Activated CD4-positive, alpha-beta memory T cell treated with anti-CD3 and anti-CD28 coated beads, Interleukin-2, amount 10 ng/mL, durations not matched to agents 7 days and 5 days (primary cell): Measurements from ENCODE around the gene ANKRD50. TPM values are rescaled to one million over a fixed set of nuclear protein-coding genes. Genes with fewer than 3 reads are reported as not detected.

Experiments used
- CTCF ChIA-PET: fragments of 350-600 bp; sonication (Branson Sonifier 250); formaldehyde crosslinking; loops from one replicate; lab custom pipeline; 2021; ENCODE audit warnings: antibody characterized with exemption, inconsistent platforms; lab: Charles Lee
- POLR2A ChIA-PET: fragments of 350-600 bp; sonication (Branson Sonifier 250); formaldehyde crosslinking; loops from one replicate; lab custom pipeline; 2021; ENCODE audit warnings: antibody characterized with exemption; lab: Charles Lee
- DNase-seq: peaks from one replicate; pipeline ENCODE4 v3.0.0-alpha.2; 2020
- H3K27ac Mint-ChIP-seq: one replicate; pipeline ENCODE4 v1.8.0; 2021; ENCODE audit warnings: mild to moderate bottlenecking, mixed read lengths
- H3K27me3 Mint-ChIP-seq: one replicate; pipeline ENCODE4 v1.8.0; 2021; ENCODE audit warnings: mixed read lengths
- H3K36me3 Mint-ChIP-seq: one replicate; pipeline ENCODE4 v1.8.0; 2021; ENCODE audit warnings: low read depth, mixed read lengths
- H3K4me1 Mint-ChIP-seq: one replicate; pipeline ENCODE4 v1.8.0; 2021; ENCODE audit warnings: mixed read lengths
- H3K4me3 Mint-ChIP-seq: one replicate; pipeline ENCODE4 v1.8.0; 2021; ENCODE audit warnings: mild to moderate bottlenecking, mixed read lengths
- H3K9me3 Mint-ChIP-seq: one replicate; pipeline ENCODE4 v1.8.0; 2021; ENCODE audit warnings: mixed read lengths
- total RNA-seq, 2 experiments: library from RNA; stranded (reverse); gene quantifications; one replicate each; pipeline ENCODE4 v1.2.3, GENCODE V29; 2021

The ANKRD50 gene
- under 1 TPM; 0.18 to 0.25 TPM for total RNA-seq

DNA sequence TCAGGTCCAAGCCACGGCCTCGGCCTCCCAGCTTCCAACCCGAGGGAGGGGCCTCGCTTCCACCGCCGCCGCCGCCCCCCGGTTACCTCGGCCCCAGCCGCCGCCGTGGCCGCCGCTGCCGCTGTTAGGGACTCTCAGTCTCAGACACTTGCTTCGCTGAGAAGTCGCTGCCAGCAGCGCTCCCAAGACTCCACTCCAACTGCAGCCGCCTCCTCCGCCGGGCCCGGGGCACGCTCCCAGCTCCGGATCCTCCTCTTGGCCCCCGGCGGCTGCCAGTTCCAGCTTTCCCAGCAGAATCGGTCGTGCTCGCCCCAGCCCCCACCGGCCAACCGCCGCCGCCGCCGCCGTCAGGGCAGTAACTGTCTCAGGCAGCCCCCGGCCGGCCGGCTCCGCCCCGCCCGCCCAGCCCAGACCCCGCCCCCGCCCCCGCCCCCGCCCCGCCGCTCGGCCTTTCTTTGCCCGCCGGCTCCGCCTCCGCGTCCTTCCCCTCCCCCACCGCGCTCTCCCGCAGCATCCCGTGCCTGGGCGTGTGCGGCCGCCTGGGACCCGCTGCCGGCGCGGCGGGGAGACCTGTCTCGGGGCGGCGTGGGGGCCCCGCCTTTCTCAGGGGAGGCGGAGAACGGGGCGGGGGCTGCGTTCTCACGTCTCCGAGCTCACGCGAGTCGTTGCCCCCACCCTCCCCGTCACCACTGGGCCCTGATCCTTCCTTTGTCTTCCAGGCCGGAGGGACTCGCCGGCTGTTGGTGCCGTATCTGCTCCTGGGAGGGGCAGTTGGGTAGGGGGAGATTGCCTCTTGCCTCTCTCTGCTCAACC lies at the start of gene ANKRD50:
Gene ANKRD50, minus strand, starts transcription at position 361 of the 813 bp plus-strand sequence. CDS start 2,221 bp downstream, outside the sequence.
- peaks cover 6% of the 10 kb centered on the region for H3K4me1 Mint-ChIP-seq
- peak; percentile 57 for DNase-seq
- CTCF ChIA-PET = no interaction called here
- H3K36me3 Mint-ChIP-seq = peaks cover 2% of the 10 kb centered on the region
- POLR2A ChIA-PET = no interaction called here
- no peaks in the 10 kb centered on the region for H3K9me3 Mint-ChIP-seq
- no peak within 1 kb of the TSS for H3K27ac Mint-ChIP-seq
- H3K27me3 Mint-ChIP-seq = peaks cover 17% of the 10 kb centered on the region
- H3K4me3 Mint-ChIP-seq = peak within 1 kb of the TSS; percentile 79

DNA sequence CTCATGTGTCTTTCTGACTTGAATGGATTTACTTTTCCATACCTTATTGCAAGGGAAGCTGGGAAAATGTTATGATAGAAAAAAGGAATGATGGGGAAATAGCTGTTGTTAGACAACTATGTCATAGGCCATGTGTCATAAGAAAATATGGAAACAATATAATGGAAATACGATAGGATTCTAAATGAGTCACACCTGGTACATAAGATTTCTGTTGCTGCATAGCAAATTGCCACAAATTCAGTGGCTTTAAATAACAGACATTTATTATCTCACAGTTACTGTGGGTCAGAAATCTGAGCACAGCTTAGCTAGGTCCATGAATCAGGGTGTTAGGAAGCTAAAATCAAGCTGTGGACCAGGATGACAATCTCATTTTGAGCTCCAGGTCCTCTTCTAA lies 44.6 kb upstream of the ANKRD50 start:
- ChIA-PET CTCF (no interaction called here), POLR2A (no interaction called here)
- Mint-ChIP-seq H3K36me3 (no peaks in the 10 kb centered on the region), H3K27ac (no peak overlapping the region), H3K4me3 (no peak overlapping the region), H3K9me3 (no peaks in the 10 kb centered on the region), H3K27me3 (no peaks in the 10 kb centered on the region), H3K4me1 (no peaks in the 10 kb centered on the region)
- no peak for DNase-seq

DNA sequence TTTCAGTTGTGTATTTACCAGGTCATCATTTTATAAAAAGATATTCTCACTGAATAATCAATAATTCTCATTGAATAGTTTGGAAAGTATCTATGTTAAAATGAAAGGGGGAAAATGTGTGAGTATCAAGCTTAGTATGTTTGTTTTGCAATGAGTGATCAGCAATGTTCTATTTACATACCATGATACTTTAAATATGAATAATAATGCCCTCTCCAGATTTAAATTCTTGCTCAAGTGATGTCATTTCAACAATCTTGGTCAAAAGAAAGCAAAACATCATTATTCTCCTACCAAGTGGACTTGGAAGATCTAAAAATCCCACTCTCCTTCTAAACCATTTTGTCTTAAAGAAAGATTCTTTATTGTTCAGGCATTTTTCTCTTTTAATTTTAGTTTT lies 42.1 kb upstream of the ANKRD50 start:
- no peak for DNase-seq
- no peak overlapping the region for H3K27ac Mint-ChIP-seq
- H3K27me3 Mint-ChIP-seq = no peaks in the 10 kb centered on the region
- H3K4me1 Mint-ChIP-seq = no peaks in the 10 kb centered on the region
- POLR2A ChIA-PET = no interaction called here
- CTCF ChIA-PET = no interaction called here
- H3K9me3 Mint-ChIP-seq = no peaks in the 10 kb centered on the region
- no peak overlapping the region for H3K4me3 Mint-ChIP-seq
- H3K36me3 Mint-ChIP-seq = no peaks in the 10 kb centered on the region

- POLR2A ChIA-PET = no interaction called here
- Mint-ChIP-seq H3K36me3 (no peaks in the 10 kb centered on the region), H3K4me3 (no peak overlapping the region), H3K27me3 (no peaks in the 10 kb centered on the region), H3K4me1 (no peaks in the 10 kb centered on the region), H3K9me3 (no peaks in the 10 kb centered on the region), H3K27ac (no peak overlapping the region)
- CTCF ChIA-PET = no interaction called here
- DNase-seq = no peak
These were observed 41.5 kb upstream of the ANKRD50 start for GRCh38 chr4:124753941-124754581.

GRCh38 chr4:124749421-124749820 lies 36.9 kb upstream of the ANKRD50 start:
- CTCF ChIA-PET = no interaction called here
- POLR2A ChIA-PET = no interaction called here
- Mint-ChIP-seq H3K36me3 (no peaks in the 10 kb centered on the region), H3K9me3 (no peaks in the 10 kb centered on the region), H3K4me3 (no peak overlapping the region), H3K27ac (no peak overlapping the region), H3K27me3 (no peaks in the 10 kb centered on the region), H3K4me1 (no peaks in the 10 kb centered on the region)
- DNase-seq = no peak

DNA sequence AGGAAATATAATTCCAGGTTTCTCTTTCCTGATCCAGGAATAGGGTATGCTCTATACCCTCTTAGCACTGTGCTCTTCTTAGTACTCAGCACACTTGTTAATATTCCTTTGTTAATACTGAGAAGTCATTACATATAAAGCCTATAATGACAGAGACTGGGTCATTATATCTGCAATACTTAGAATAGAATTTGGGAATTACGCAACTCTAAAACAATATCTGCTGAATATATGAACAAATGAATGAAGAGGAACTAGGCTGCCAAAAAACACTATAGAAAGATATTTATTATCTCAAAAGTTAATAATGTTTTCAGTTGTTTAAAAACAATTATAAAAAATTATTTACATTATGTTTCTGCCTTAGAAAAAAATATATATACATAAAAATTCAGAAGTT lies 36.4 kb upstream of the ANKRD50 start:
- Mint-ChIP-seq H3K27ac (no peak overlapping the region), H3K4me3 (no peak overlapping the region)

GRCh38 chr4:124745985-124746801 lies 33.7 kb upstream of the ANKRD50 start:
- Mint-ChIP-seq H3K4me1 (no peaks in the 10 kb centered on the region), H3K27me3 (no peaks in the 10 kb centered on the region), H3K4me3 (no peak overlapping the region), H3K27ac (no peak overlapping the region), H3K9me3 (no peaks in the 10 kb centered on the region), H3K36me3 (no peaks in the 10 kb centered on the region)
- POLR2A ChIA-PET = no interaction called here
- DNase-seq = no peak
- CTCF ChIA-PET = no interaction called here

More for the DNA sequence above, 36.4 kb upstream of the ANKRD50 start:
- no peaks in the 10 kb centered on the region for H3K27me3 Mint-ChIP-seq
- H3K4me1 Mint-ChIP-seq = no peaks in the 10 kb centered on the region
- H3K36me3 Mint-ChIP-seq = no peaks in the 10 kb centered on the region
- ChIA-PET POLR2A (no interaction called here), CTCF (no interaction called here)
- DNase-seq = no peak
- no peaks in the 10 kb centered on the region for H3K9me3 Mint-ChIP-seq

DNA sequence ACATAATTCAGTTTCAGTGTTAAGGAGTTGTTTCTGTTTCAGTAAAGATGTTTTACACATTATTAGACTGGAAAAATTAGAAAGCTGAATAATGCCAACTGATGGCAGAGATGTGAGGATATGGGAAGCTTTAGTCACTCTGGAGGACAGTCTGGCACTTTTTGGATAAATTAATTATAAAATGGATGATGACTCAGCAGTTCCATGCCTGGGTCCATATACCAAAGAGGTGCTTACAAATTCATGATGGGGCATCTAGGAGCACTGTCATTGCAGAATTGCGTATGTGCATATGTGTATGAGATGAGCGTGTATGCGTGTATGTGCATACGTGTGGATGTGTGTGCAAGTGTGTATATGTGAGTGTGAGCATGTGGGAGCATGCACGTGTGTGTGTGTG lies 31.2 kb upstream of the ANKRD50 start:
- Mint-ChIP-seq H3K4me3 (no peak overlapping the region), H3K27me3 (no peaks in the 10 kb centered on the region), H3K9me3 (no peaks in the 10 kb centered on the region), H3K4me1 (no peaks in the 10 kb centered on the region), H3K27ac (no peak overlapping the region), H3K36me3 (no peaks in the 10 kb centered on the region)
- DNase-seq = no peak
- ChIA-PET CTCF (no interaction called here), POLR2A (no interaction called here)

DNA sequence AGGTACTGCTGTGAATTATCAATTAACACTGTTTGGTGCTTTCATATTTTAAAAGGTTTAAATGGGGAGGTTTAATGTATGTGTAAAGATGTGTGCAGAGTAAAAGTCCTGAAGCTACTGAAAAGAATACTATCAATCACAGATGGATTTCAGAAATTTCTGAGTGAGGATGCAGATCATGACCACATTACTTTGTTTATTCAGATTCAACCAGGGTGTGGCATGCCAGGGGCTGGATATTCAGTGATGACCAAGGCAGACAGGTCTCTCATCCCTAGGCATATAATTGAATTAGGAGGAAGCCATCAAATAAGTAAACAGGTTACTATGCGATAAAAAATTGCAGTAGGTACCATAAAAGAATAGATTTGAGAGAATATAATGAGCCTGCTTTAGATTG lies 28.0 kb upstream of the ANKRD50 start:
- ChIA-PET CTCF (no interaction called here), POLR2A (no interaction called here)
- H3K4me1 Mint-ChIP-seq = no peaks in the 10 kb centered on the region
- H3K9me3 Mint-ChIP-seq = no peaks in the 10 kb centered on the region
- DNase-seq = no peak
- H3K36me3 Mint-ChIP-seq = no peaks in the 10 kb centered on the region
- no peak overlapping the region for H3K4me3 Mint-ChIP-seq
- H3K27ac Mint-ChIP-seq = no peak overlapping the region
- no peaks in the 10 kb centered on the region for H3K27me3 Mint-ChIP-seq

DNA sequence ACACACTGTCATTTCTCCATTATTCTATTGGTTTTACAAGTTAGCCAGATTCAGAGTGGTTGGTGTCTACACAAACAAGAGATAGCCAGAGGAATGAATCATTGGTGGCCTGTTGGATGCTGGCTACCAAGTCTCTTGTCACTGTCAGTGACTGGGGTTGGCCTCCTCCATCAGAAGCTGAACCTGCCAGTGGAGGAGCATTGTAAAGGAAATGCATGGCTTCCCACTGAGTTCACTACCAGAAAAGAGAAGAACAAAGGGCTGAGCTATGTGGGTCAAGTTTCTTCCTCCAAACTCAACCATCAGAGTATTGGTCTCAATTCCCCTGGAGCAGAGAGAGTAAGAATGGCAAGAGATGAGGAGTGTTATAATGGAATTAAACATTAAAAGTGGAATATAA lies 26.5 kb upstream of the ANKRD50 start:
- H3K9me3 Mint-ChIP-seq = no peaks in the 10 kb centered on the region
- ChIA-PET POLR2A (no interaction called here), CTCF (no interaction called here)
- H3K4me3 Mint-ChIP-seq = no peak overlapping the region
- no peaks in the 10 kb centered on the region for H3K36me3 Mint-ChIP-seq
- H3K27ac Mint-ChIP-seq = no peak overlapping the region
- no peak for DNase-seq
- H3K4me1 Mint-ChIP-seq = no peaks in the 10 kb centered on the region
- no peaks in the 10 kb centered on the region for H3K27me3 Mint-ChIP-seq

- CTCF ChIA-PET = no interaction called here
- H3K36me3 Mint-ChIP-seq = no peaks in the 10 kb centered on the region
- no peak for DNase-seq
- H3K27ac Mint-ChIP-seq = no peak overlapping the region
- no peak overlapping the region for H3K4me3 Mint-ChIP-seq
- H3K27me3 Mint-ChIP-seq = no peaks in the 10 kb centered on the region
- no peaks in the 10 kb centered on the region for H3K4me1 Mint-ChIP-seq
- POLR2A ChIA-PET = no interaction called here
- no peaks in the 10 kb centered on the region for H3K9me3 Mint-ChIP-seq
These were observed 25.1 kb upstream of the ANKRD50 start for GRCh38 chr4:124737619-124738018.

DNA sequence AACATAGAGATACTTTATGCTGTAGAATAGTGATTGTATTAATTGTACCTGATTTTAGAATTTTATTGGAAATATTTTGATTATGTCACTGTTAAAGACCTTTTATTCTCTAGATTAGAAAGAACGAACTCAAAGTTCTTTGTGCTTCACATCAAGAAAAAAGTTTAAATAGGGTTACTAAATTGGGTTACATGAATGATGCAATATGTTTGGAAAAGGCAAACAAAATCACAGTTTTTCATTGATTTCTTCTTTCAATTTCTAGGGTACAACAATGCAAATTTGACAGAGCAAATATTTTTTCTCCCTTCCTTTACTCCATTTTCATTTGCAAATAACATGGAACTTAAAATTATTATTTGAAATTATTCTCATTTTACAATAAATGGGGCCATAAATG lies 24.0 kb upstream of the ANKRD50 start:
- no peak overlapping the region for H3K4me3 Mint-ChIP-seq
- no peaks in the 10 kb centered on the region for H3K9me3 Mint-ChIP-seq
- POLR2A ChIA-PET = no interaction called here
- H3K4me1 Mint-ChIP-seq = no peaks in the 10 kb centered on the region
- H3K27ac Mint-ChIP-seq = no peak overlapping the region
- no peak for DNase-seq
- CTCF ChIA-PET = no interaction called here
- H3K27me3 Mint-ChIP-seq = no peaks in the 10 kb centered on the region
- no peaks in the 10 kb centered on the region for H3K36me3 Mint-ChIP-seq

GRCh38 chr4:124727331-124727890 lies 14.9 kb upstream of the ANKRD50 start:
- no peak overlapping the region for H3K4me3 Mint-ChIP-seq
- no peaks in the 10 kb centered on the region for H3K9me3 Mint-ChIP-seq
- no peak overlapping the region for H3K27ac Mint-ChIP-seq
- H3K4me1 Mint-ChIP-seq = no peaks in the 10 kb centered on the region
- ChIA-PET CTCF (no interaction called here), POLR2A (no interaction called here)
- no peak for DNase-seq
- H3K27me3 Mint-ChIP-seq = no peaks in the 10 kb centered on the region
- no peaks in the 10 kb centered on the region for H3K36me3 Mint-ChIP-seq
